Testis (tissue), 2 donors: ENCODE measurements around the gene SIGLEC8.

Source experiments
- CTCF ChIP-seq, 3 experiments: fragments of 450-650 bp in 2 of 3; fragments of 200-600 bp in 1 of 3; sonication (generic) in 1 of 3; IDR thresholded peaks; one replicate each; pipeline ENCODE4 v1.5.1; 2016 to 2019; ENCODE audit warnings: antibody characterized with exemption in 3 of 3, mild to moderate bottlenecking in 2 of 3, moderate library complexity in 1 of 3
- POLR2A ChIP-seq: fragments of 450-650 bp; IDR thresholded peaks from one replicate; pipeline ENCODE4 v1.6.1; 2017; ENCODE audit warnings: antibody characterized with exemption, mild to moderate bottlenecking, moderate library complexity

DNA sequence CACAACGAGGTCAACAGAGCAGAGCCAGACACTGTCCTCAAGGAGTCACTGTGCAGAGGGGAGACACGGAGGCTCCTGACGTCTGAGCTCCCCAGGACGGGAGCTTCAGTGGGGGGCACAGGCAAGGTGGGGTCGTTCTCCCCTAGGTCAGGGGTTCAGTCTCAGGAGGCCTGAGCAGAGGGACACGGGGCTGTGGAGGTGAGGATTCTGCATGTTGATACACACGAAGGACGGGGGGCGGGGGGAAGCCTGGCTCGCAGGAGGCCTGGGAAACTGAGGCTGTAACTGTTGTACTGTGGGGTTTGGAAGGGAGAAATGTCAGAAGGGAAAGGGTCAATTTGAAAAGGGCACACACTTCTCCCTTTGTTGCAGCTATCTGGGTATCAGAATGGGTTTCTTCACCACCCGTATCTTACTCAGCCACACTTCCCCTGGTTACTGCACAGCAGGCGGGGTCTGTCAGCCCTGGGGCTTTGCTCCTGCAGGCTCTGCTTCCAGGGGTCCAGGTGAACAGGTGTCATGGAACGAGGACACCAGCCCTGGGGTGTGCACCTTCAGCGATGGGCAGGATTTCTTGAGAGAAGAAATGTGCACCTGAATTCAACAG, 748 bp upstream of the SIGLEC8 start:
- TF ChIP-seq POLR2A (no peak), CTCF (IDR thresholded peaks at IDR 0.05) (no peak)
